ENCODE measurements around the gene MAP3K4. TPM values are rescaled to one million over a fixed set of nuclear protein-coding genes. Genes with fewer than 3 reads are reported as not detected.

Gene MAP3K4
- polyA plus RNA-seq, 4 donors, result 32.4 to 40.7 (median 35.5) TPM

DNA sequence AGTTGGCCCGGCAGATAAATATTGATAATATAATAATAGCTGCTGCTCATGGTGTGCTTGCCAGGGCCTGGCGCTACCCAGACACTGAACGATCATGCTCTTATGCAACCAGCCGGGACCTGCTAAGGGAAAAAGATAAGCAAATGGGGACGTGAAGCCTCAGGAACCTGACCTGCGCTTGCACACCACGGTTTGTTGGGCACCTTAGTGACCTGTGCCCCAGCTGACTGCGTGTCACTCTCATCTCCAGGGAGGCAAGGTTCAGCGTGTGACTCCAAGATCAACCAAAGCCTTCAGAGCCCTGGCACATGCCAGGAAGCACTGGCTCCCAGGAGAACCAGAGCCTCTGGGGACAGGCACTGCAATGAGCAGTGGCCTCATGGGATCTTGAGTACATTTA, 171.2 kb downstream of the MAP3K4 start:
- DNase-seq (ENCODE audit: low read depth in 4 of 4, low spot score in 3 of 4), result no peak

DNA sequence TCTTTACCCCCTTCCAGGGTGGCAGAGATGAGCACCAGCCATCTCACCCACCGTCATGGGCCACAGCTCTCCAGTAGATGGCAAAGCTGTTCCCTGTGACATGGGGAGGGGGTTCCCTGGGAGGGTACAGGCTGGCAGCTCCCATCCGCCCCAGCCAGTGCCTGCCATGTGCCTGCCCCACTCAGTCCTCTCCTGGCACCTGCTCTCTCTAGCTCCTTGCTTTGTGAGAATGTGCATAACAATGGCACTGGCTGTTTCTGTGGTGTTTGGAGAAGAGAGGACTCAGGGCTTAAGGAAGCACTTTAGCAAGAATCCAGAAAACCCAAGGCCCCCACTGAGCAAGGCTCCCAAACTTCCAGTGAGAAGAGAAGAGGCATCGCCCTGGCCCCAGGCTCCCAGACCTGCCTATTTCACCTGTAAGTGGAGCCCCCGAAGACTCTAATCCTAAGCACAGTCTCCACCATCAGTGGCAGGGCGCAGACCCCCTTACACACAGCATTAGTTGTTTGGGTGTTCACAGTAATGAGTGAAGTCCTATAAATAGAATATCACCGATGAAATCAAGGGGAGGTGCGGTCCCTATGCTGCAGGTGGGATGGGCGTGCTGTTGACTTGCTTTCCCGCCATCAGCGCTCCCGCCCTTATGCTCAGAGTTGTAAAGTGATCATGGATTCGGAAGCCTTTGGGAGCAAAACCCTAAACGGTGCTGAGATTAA, 172.1 kb downstream of the MAP3K4 start:
- DNase-seq (ENCODE audit: low read depth in 4 of 4, low spot score in 3 of 4), result no peak

GRCh38 chr6:161164182-161164625, 172.6 kb downstream of the MAP3K4 start:
- no peak for DNase-seq (ENCODE audit: low read depth in 4 of 4, low spot score in 3 of 4)

- no peak for DNase-seq (ENCODE audit: low read depth in 4 of 4, low spot score in 3 of 4)
Observed at GRCh38 chr6:161166176-161166575, 174.6 kb downstream of the MAP3K4 start.

DNA sequence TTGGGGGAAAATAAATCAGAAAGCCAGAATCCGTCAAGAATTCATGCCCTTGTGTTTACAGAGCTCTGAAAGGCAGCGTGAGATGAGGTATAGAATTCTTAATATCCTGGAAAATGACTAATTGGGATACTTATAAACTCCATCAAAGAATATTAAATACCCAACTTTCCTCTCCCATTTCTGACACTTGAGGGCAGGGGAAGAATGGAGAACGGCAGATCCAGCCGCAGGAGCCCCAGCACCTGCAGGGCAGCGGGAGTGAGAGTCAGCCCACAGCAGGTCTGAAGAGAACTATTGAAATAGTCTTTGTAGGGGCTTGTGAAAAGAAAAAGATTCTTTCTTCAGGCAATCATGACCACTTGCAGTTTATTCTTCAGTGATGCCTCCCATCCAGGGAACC, 175.1 kb downstream of the MAP3K4 start:
- no peak for DNase-seq (ENCODE audit: low read depth in 4 of 4, low spot score in 3 of 4)
